ENCODE results near the gene LMF2.

DNA sequence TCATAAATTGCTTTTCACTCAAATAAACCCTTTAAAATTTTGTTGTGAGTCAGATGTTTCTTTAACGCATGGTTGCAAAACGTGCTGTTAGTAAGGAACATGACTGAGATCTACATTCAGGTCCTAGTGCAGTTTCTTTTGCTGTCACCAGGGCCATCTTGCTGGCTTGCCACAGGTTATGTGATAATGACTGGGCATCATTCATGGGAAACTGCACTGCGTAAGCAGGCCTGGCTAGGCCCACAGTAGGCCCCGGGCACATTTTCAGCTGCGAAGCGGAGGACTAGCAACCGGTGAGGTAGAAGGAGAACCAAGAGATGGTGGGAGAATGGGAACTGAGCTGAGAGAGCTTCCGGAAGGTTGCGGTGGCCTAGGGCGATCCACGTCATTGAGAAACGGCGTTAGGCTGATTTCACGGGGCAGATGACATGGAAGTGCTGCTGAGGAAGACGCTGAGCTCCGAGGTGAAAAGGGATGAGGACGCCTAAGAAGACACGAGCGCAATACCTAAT is 35.0 kb upstream of the LMF2 start:
- no peak for TF ChIP-seq EZH2phosphoT487 (conservative IDR thresholded peaks at IDR 0.05; ENCODE audit: low read length)
- TF ChIP-seq, protein P1, sequence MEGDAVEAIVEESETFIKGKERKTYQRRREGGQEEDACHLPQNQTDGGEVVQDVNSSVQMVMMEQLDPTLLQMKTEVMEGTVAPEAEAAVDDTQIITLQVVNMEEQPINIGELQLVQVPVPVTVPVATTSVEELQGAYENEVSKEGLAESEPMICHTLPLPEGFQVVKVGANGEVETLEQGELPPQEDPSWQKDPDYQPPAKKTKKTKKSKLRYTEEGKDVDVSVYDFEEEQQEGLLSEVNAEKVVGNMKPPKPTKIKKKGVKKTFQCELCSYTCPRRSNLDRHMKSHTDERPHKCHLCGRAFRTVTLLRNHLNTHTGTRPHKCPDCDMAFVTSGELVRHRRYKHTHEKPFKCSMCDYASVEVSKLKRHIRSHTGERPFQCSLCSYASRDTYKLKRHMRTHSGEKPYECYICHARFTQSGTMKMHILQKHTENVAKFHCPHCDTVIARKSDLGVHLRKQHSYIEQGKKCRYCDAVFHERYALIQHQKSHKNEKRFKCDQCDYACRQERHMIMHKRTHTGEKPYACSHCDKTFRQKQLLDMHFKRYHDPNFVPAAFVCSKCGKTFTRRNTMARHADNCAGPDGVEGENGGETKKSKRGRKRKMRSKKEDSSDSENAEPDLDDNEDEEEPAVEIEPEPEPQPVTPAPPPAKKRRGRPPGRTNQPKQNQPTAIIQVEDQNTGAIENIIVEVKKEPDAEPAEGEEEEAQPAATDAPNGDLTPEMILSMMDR (IDR thresholded peaks at IDR 0.05; ENCODE audit: insufficient read depth, low read length, poor library complexity, severe bottlenecking): no peak
